ENCODE measurements around the gene DCTN4. TPM values are rescaled to one million over a fixed set of nuclear protein-coding genes. Genes with fewer than 3 reads are reported as not detected.

Gene DCTN4
- total RNA-seq, 1 experiment from 2014 or later, result 48.5 TPM

GRCh38 chr5:150710165-150710564 is 48.7 kb downstream of the DCTN4 start:
- Mint-ChIP-seq H3K36me3 (ENCODE audit: insufficient read depth in 1 of 3, low read depth in 3 of 3) (peaks cover 2 to 40% (median 26%) of the 10 kb centered on the region in 3 experiments; a peak in 6 of 7 replicates), H3K27ac (no peak overlapping the region), H3K27me3 (ENCODE audit: low read depth) (no peaks in the 10 kb centered on the region), H3K4me1 (peaks cover 8 to 14% of the 10 kb centered on the region in 2 experiments), H3K4me3 (no peak overlapping the region), H3K9me3 (no peaks in the 10 kb centered on the region)
- no peak overlapping the region for H3K14ac ChIP-seq (ENCODE audit: insufficient read depth, low read length)
- no peaks in the 10 kb centered on the region for H3K9me3 ChIP-seq (ENCODE audit: control insufficient read depth, low read depth, low read length)
- H2BK12ac ChIP-seq (ENCODE audit: insufficient read length, low read depth, low read length), result no peak overlapping the region
- H4K5ac ChIP-seq (ENCODE audit: insufficient read length, low read depth, low read length), result no peak overlapping the region
- H3K27ac ChIP-seq (ENCODE audit: insufficient read length, low read depth, low read length), result no peak overlapping the region
- H2AFZ ChIP-seq (ENCODE audit: low read length), result no peak overlapping the region
- H3T11ph ChIP-seq (ENCODE audit: low read length), result no peak overlapping the region
- H3K79me1 ChIP-seq (ENCODE audit: insufficient read depth, low read depth, low read length, poor library complexity, severe bottlenecking), result no peaks in the 10 kb centered on the region
- no peak overlapping the region for H2BK5ac ChIP-seq (ENCODE audit: insufficient read length, low read length)
- no peak overlapping the region for H4K8ac ChIP-seq (replicated peaks; ENCODE audit: insufficient read length, low read depth, low read length)
- H3K27me3 ChIP-seq (ENCODE audit: insufficient read depth, low read length), result no peaks in the 10 kb centered on the region
- TF ChIP-seq CTCF (conservative IDR thresholded peaks at IDR 0.05), result peak; percentile 52
- no peak overlapping the region for H2BK120ac ChIP-seq (ENCODE audit: low read depth, low read length, poor library complexity, severe bottlenecking)
- no peaks in the 10 kb centered on the region for H3K79me2 ChIP-seq (ENCODE audit: insufficient read depth, low read length)
- no peak overlapping the region for H3K4ac ChIP-seq (ENCODE audit: low read depth, low read length)
- H3K23me2 ChIP-seq (ENCODE audit: insufficient read length, low read depth, low read length, poor library complexity, severe bottlenecking), result no peaks in the 10 kb centered on the region
- WGBS (ENCODE audit: extremely low coverage, insufficient read length, low lambda C conversion rate), result no CpG with 5 or more reads among the region's 2 CpGs
- no peak for DNase-seq
- H4K20me1 ChIP-seq (ENCODE audit: control insufficient read depth, insufficient read depth, insufficient read length), result no peaks in the 10 kb centered on the region
- H3K4me2 ChIP-seq (ENCODE audit: insufficient read depth, insufficient read length, low read length), result no peak overlapping the region
- no peak overlapping the region for H3K23ac ChIP-seq (ENCODE audit: insufficient read length, low read depth, low read length)
- H2AK5ac ChIP-seq (ENCODE audit: insufficient read length, low read length), result no peak overlapping the region
- H3K4me1 ChIP-seq (ENCODE audit: insufficient read depth, low read length), result no peaks in the 10 kb centered on the region
- no peak overlapping the region for H3K56ac ChIP-seq (ENCODE audit: insufficient read length, low read depth, low read length)
- H4K91ac ChIP-seq (ENCODE audit: insufficient read length, low read depth, low read length), result no peak overlapping the region
- no peak overlapping the region for H3K9ac ChIP-seq (ENCODE audit: extremely low read depth, insufficient read length, low read length)
- H2BK20ac ChIP-seq (ENCODE audit: low read depth, low read length, poor library complexity, severe bottlenecking), result no peak overlapping the region
- H3K18ac ChIP-seq (ENCODE audit: insufficient read length, low read depth, low read length), result no peak overlapping the region
- H2BK15ac ChIP-seq (ENCODE audit: low read depth, low read length), result no peak overlapping the region

Data from H9 (cell line).